Measurements from ENCODE around the gene SPINT1. TPM values are rescaled to one million over a fixed set of nuclear protein-coding genes. Genes with fewer than 3 reads are reported as not detected.

SPINT1 gene
- total and polyA plus RNA-seq, 2 of the 13 experiments (the other 11 are each of a cell fraction or from before 2014, with no cell fraction given): 0.49 to 2.5 TPM

- TF ChIP-seq ZNF704 (CRISPR knock-in tag; IDR thresholded peaks at IDR 0.05; ENCODE audit: borderline replicate concordance): no peak
- no peak for TF ChIP-seq ZNF225 (CRISPR knock-in tag; IDR thresholded peaks at IDR 0.05)
- TF ChIP-seq ONECUT2 (CRISPR knock-in tag; IDR thresholded peaks at IDR 0.05): no peak
- TF ChIP-seq, protein P1, sequence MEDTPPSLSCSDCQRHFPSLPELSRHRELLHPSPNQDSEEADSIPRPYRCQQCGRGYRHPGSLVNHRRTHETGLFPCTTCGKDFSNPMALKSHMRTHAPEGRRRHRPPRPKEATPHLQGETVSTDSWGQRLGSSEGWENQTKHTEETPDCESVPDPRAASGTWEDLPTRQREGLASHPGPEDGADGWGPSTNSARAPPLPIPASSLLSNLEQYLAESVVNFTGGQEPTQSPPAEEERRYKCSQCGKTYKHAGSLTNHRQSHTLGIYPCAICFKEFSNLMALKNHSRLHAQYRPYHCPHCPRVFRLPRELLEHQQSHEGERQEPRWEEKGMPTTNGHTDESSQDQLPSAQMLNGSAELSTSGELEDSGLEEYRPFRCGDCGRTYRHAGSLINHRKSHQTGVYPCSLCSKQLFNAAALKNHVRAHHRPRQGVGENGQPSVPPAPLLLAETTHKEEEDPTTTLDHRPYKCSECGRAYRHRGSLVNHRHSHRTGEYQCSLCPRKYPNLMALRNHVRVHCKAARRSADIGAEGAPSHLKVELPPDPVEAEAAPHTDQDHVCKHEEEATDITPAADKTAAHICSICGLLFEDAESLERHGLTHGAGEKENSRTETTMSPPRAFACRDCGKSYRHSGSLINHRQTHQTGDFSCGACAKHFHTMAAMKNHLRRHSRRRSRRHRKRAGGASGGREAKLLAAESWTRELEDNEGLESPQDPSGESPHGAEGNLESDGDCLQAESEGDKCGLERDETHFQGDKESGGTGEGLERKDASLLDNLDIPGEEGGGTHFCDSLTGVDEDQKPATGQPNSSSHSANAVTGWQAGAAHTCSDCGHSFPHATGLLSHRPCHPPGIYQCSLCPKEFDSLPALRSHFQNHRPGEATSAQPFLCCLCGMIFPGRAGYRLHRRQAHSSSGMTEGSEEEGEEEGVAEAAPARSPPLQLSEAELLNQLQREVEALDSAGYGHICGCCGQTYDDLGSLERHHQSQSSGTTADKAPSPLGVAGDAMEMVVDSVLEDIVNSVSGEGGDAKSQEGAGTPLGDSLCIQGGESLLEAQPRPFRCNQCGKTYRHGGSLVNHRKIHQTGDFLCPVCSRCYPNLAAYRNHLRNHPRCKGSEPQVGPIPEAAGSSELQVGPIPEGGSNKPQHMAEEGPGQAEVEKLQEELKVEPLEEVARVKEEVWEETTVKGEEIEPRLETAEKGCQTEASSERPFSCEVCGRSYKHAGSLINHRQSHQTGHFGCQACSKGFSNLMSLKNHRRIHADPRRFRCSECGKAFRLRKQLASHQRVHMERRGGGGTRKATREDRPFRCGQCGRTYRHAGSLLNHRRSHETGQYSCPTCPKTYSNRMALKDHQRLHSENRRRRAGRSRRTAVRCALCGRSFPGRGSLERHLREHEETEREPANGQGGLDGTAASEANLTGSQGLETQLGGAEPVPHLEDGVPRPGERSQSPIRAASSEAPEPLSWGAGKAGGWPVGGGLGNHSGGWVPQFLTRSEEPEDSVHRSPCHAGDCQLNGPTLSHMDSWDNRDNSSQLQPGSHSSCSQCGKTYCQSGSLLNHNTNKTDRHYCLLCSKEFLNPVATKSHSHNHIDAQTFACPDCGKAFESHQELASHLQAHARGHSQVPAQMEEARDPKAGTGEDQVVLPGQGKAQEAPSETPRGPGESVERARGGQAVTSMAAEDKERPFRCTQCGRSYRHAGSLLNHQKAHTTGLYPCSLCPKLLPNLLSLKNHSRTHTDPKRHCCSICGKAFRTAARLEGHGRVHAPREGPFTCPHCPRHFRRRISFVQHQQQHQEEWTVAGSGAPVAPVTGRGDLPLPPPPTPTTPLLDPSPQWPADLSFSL (CRISPR knock-in tag; IDR thresholded peaks at IDR 0.05): 0 out of 2 replicates have a peak, but pooled peaks have one; percentile 31
- TF ChIP-seq GATAD2A (CRISPR knock-in tag; IDR thresholded peaks at IDR 0.05): peak; percentile 54; the same call in 1 of the 2 replicates
- no peak for TF ChIP-seq FOXC1 (CRISPR knock-in tag; IDR thresholded peaks at IDR 0.05; ENCODE audit: borderline replicate concordance)
- TF ChIP-seq SCMH1 (CRISPR knock-in tag; IDR thresholded peaks at IDR 0.05; ENCODE audit: borderline replicate concordance): no peak
- TF ChIP-seq, protein P2, sequence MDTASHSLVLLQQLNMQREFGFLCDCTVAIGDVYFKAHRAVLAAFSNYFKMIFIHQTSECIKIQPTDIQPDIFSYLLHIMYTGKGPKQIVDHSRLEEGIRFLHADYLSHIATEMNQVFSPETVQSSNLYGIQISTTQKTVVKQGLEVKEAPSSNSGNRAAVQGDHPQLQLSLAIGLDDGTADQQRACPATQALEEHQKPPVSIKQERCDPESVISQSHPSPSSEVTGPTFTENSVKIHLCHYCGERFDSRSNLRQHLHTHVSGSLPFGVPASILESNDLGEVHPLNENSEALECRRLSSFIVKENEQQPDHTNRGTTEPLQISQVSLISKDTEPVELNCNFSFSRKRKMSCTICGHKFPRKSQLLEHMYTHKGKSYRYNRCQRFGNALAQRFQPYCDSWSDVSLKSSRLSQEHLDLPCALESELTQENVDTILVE (CRISPR knock-in tag; IDR thresholded peaks at IDR 0.05): peak; percentile 39; the same call in 1 of the 2 replicates
- 0 out of 2 replicates have a peak, but pooled peaks have one; percentile 13 for TF ChIP-seq SPEN (CRISPR knock-in tag; IDR thresholded peaks at IDR 0.05; ENCODE audit: low read depth)
- no peak for TF ChIP-seq RAD21 (CRISPR knock-in tag; IDR thresholded peaks at IDR 0.05)
- no peak for TF ChIP-seq MEIS2 (CRISPR knock-in tag; IDR thresholded peaks at IDR 0.05)
- TF ChIP-seq IKZF1 (IDR thresholded peaks at IDR 0.05): no peak
- no peak for TF ChIP-seq ETV5 (CRISPR knock-in tag; IDR thresholded peaks at IDR 0.05; ENCODE audit: borderline replicate concordance)
- no peak for TF ChIP-seq KLF15 (CRISPR knock-in tag; IDR thresholded peaks at IDR 0.05; ENCODE audit: borderline replicate concordance)
- 0 out of 2 replicates have a peak, but pooled peaks have one; percentile 6 for TF ChIP-seq DNMT1 (CRISPR knock-in tag; IDR thresholded peaks at IDR 0.05)
- TF ChIP-seq, protein P3, sequence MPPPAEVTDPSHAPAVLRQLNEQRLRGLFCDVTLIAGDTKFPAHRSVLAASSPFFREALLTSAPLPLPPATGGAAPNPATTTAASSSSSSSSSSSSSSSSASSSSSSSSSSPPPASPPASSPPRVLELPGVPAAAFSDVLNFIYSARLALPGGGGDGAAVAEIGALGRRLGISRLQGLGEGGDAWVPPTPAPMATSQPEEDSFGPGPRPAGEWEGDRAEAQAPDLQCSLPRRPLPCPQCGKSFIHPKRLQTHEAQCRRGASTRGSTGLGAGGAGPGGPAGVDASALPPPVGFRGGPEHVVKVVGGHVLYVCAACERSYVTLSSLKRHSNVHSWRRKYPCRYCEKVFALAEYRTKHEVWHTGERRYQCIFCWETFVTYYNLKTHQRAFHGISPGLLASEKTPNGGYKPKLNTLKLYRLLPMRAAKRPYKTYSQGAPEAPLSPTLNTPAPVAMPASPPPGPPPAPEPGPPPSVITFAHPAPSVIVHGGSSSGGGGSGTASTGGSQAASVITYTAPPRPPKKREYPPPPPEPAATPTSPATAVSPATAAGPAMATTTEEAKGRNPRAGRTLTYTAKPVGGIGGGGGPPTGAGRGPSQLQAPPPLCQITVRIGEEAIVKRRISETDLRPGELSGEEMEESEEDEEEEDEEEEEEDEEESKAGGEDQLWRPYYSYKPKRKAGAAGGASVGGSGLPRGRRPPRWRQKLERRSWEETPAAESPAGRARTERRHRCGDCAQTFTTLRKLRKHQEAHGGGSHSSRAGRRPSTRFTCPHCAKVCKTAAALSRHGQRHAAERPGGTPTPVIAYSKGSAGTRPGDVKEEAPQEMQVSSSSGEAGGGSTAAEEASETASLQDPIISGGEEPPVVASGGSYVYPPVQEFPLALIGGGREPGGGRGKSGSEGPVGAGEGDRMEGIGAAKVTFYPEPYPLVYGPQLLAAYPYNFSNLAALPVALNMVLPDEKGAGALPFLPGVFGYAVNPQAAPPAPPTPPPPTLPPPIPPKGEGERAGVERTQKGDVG (CRISPR knock-in tag; IDR thresholded peaks at IDR 0.05; ENCODE audit: borderline replicate concordance): peak; percentile 75; the same call in 1 of the 2 replicates
- no peak for TF ChIP-seq ZNF546 (CRISPR knock-in tag; conservative IDR thresholded peaks at IDR 0.05)
These were observed 15.5 kb downstream of the SPINT1 start (continued) for GRCh38 chr15:40859206-40859851.
